GM23248 (cell line): ENCODE measurements around the gene FER. TPM values are rescaled to one million over a fixed set of nuclear protein-coding genes. Genes with fewer than 3 reads are reported as not detected.

Experiments
- DNase-seq: peaks from one replicate; pipeline ENCODE4 v3.0.0-alpha.2; 2015
- H2AFZ ChIP-seq: fragments of 200-600 bp; sonication (generic); 2 replicates; pipeline ENCODE4 v1.6.1; 2016; ENCODE audit warnings: antibody characterized with exemption
- H3F3A ChIP-seq: fragments of 200-600 bp; sonication (generic); 2 replicates; pipeline ENCODE4 v1.6.1; 2016; ENCODE audit warnings: mild to moderate bottlenecking, antibody characterized with exemption, mixed run types; ENCODE audit not compliant: insufficient read depth
- H3K27ac ChIP-seq: fragments of 200-600 bp; sonication (generic); 2 replicates; pipeline ENCODE4 v1.5.1; 2016; ENCODE audit warnings: mild to moderate bottlenecking
- H3K27me3 ChIP-seq: fragments of 200-600 bp; sonication (generic); replicated peaks from 2 replicates; pipeline ENCODE4 v1.6.1; 2016; ENCODE audit warnings: mild to moderate bottlenecking; ENCODE audit not compliant: insufficient read depth
- H3K36me3 ChIP-seq: fragments of 200-600 bp; sonication (generic); 2 replicates; pipeline ENCODE4 v1.6.1; 2016; ENCODE audit warnings: low read depth, mild to moderate bottlenecking
- H3K4me1 ChIP-seq: fragments of 200-600 bp; sonication (generic); 2 replicates; pipeline ENCODE4 v1.6.1; 2016; ENCODE audit warnings: mild to moderate bottlenecking; ENCODE audit not compliant: insufficient read depth
- H3K4me2 ChIP-seq: fragments of 200-600 bp; sonication (generic); one replicate; pipeline ENCODE4 v1.6.1; 2016; ENCODE audit warnings: mild to moderate bottlenecking; ENCODE audit not compliant: unreplicated experiment
- H3K4me3 ChIP-seq: fragments of 200-600 bp; sonication (generic); 2 replicates; pipeline ENCODE4 v1.5.1; 2016; ENCODE audit warnings: mild to moderate bottlenecking
- H3K79me2 ChIP-seq: fragments of 200-600 bp; sonication (generic); 2 replicates; pipeline ENCODE4 v1.6.1; 2016; ENCODE audit warnings: mild to moderate bottlenecking; ENCODE audit not compliant: insufficient read depth
- H3K9ac ChIP-seq: fragments of 200-600 bp; sonication (generic); 2 replicates; pipeline ENCODE4 v1.6.1; 2016; ENCODE audit warnings: mild to moderate bottlenecking
- H3K9me2 ChIP-seq: fragments of 200-600 bp; sonication (generic); 2 replicates; pipeline ENCODE4 v1.6.1; 2016; ENCODE audit warnings: mixed run types, mild to moderate bottlenecking, moderate library complexity; ENCODE audit not compliant: insufficient read depth
- H3K9me3 ChIP-seq: fragments of 200-600 bp; sonication (generic); one replicate; pipeline ENCODE4 v1.6.1; 2017; ENCODE audit warnings: low read depth
- H4K20me1 ChIP-seq: fragments of 200-600 bp; sonication (generic); 2 replicates; pipeline ENCODE4 v1.6.0; 2016; ENCODE audit not compliant: insufficient read depth
- EZH2 ChIP-seq: fragments of 200-600 bp; sonication (generic); IDR thresholded peaks from 2 replicates; pipeline ENCODE4 v1.6.1; 2018; ENCODE audit warnings: antibody characterized with exemption, mild to moderate bottlenecking; ENCODE audit not compliant: insufficient read depth, poor library complexity, severe bottlenecking
- EZH2phosphoT487 ChIP-seq: fragments of 200-600 bp; sonication (generic); IDR thresholded peaks from 2 replicates; pipeline ENCODE4 v1.6.1; 2018; ENCODE audit warnings: antibody characterized with exemption, moderate library complexity, mild to moderate bottlenecking, low read depth; ENCODE audit not compliant: insufficient read depth
- WGBS, 2 experiments: methylation state at CpG; one replicate each; pipeline ENCODE4 v1.1.6; 2015 to 2017; ENCODE audit warnings: low lambda C conversion rate in 2 of 2, low coverage in 1 of 2; ENCODE audit errors: missing lambda C conversion rate in 2 of 2; 5-methylcytosine and 5-hydroxymethylcytosine counted together
- in situ Hi-C: fragments of 300-500 bp; cut with MboI; formaldehyde crosslinking; loops from 2 replicates; pipeline ENCODE4 v1.15.0; 2020
- polyA plus RNA-seq: library from polyadenylated mRNA; unstranded; fragments of >200 nt; fragmentation: Nextera tagmentation; extraction: Ambion mirVana; gene quantifications from 2 replicates; pipeline ENCODE4 v1.2.1, GENCODE V29; 2016
- total RNA-seq: library from RNA; depleted of rRNA; stranded (reverse); fragments of >200 nt; shearing (Covaris generic); gene quantifications from 2 replicates; pipeline ENCODE4 v1.2.3, GENCODE V29; 2014

FER gene
- total and polyA plus RNA-seq, 2 experiments from 2014 or later: 16.6 to 24.9 TPM

GRCh38 chr5:108937221-108937620, 189.5 kb downstream of the FER start:
- WGBS, 2 experiments: 92 to 98% methylated on average over 2 of the region's 2 CpGs
- Histone ChIP-seq H3K27ac (no peak overlapping the region), H3K9me3 (no peaks in the 10 kb centered on the region), H3K36me3 (no peaks in the 10 kb centered on the region; the same call in 1 of the 2 replicates), H3K4me2 (no peak overlapping the region), H3K9me2 (no peaks in the 10 kb centered on the region), H3K27me3 (no peaks in the 10 kb centered on the region), H3K9ac (no peak overlapping the region), H3F3A (no peaks in the 10 kb centered on the region), H2AFZ (no peak overlapping the region), H3K79me2 (0 out of 2 replicates have a peak, but pooled peaks cover 3% of the 10 kb centered on the region), H3K4me1 (no peaks in the 10 kb centered on the region), H3K4me3 (no peak overlapping the region), H4K20me1 (no peaks in the 10 kb centered on the region)
- TF ChIP-seq EZH2: no peak
- TF ChIP-seq EZH2phosphoT487: no peak
- no peak for DNase-seq
- in situ Hi-C loops: no loop called here

GRCh38 chr5:108940506-108940905, 192.8 kb downstream of the FER start:
- in situ Hi-C loops: no loop called here
- Histone ChIP-seq H3K27ac (no peak overlapping the region), H3K4me3 (no peak overlapping the region), H3K27me3 (no peaks in the 10 kb centered on the region), H3K9me3 (no peaks in the 10 kb centered on the region), H2AFZ (no peak overlapping the region), H3F3A (no peaks in the 10 kb centered on the region), H3K36me3 (no peaks in the 10 kb centered on the region), H4K20me1 (no peaks in the 10 kb centered on the region), H3K4me1 (no peaks in the 10 kb centered on the region), H3K9me2 (no peaks in the 10 kb centered on the region), H3K79me2 (no peaks in the 10 kb centered on the region), H3K4me2 (no peak overlapping the region), H3K9ac (no peak overlapping the region)
- no peak for DNase-seq
- 93 to 94% methylated on average over 4 of the region's 4 CpGs for WGBS, 2 experiments
- TF ChIP-seq EZH2: no peak
- no peak for TF ChIP-seq EZH2phosphoT487

GRCh38 chr5:108941746-108942145, 194.0 kb downstream of the FER start:
- H3K4me1 ChIP-seq: no peaks in the 10 kb centered on the region
- in situ Hi-C loops: no loop called here
- no peak overlapping the region for H3K4me3 ChIP-seq
- 89 to 96% methylated on average over 2 of the region's 2 CpGs for WGBS, 2 experiments
- H3K27ac ChIP-seq: no peak overlapping the region
- DNase-seq: no peak
- no peaks in the 10 kb centered on the region for H3K79me2 ChIP-seq
- H3K36me3 ChIP-seq: no peaks in the 10 kb centered on the region; the same call in 1 of the 2 replicates
- no peaks in the 10 kb centered on the region for H3F3A ChIP-seq
- H4K20me1 ChIP-seq: no peaks in the 10 kb centered on the region
- TF ChIP-seq EZH2 (no peak), EZH2phosphoT487 (no peak)
- H3K9ac ChIP-seq: no peak overlapping the region
- no peak overlapping the region for H3K4me2 ChIP-seq
- no peaks in the 10 kb centered on the region for H3K27me3 ChIP-seq
- no peaks in the 10 kb centered on the region for H3K9me2 ChIP-seq
- H2AFZ ChIP-seq: no peak overlapping the region
- no peaks in the 10 kb centered on the region for H3K9me3 ChIP-seq

DNA sequence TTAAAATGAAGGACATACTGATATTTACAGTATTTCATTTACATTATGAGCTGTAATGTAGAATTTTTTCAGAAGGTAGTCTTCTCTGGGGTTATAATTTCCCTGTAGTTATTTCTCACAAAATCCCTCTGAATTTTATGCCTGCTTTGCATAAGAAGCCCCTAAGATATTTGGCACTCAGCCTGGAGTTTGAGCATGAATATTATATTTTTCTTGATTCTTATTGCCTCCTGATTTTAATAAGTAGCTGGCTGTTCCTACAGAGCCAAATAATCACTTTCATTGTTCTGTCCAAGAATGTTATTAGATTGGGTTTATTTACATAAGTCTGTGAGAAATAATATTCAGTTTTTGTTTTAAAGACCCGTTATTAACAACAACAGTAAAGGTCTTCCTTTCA, 195.0 kb downstream of the FER start:
- in situ Hi-C loops: no loop called here
- Histone ChIP-seq H3K79me2 (no peaks in the 10 kb centered on the region), H2AFZ (no peak overlapping the region), H3K9ac (no peak overlapping the region), H3F3A (no peaks in the 10 kb centered on the region), H3K4me1 (no peaks in the 10 kb centered on the region; the same call in 1 of the 2 replicates), H4K20me1 (no peaks in the 10 kb centered on the region), H3K36me3 (no peaks in the 10 kb centered on the region; the same call in 1 of the 2 replicates), H3K9me3 (no peaks in the 10 kb centered on the region), H3K4me3 (no peak overlapping the region), H3K27ac (no peak overlapping the region), H3K4me2 (no peak overlapping the region), H3K9me2 (no peaks in the 10 kb centered on the region), H3K27me3 (no peaks in the 10 kb centered on the region)
- no peak for DNase-seq
- TF ChIP-seq EZH2 (no peak), EZH2phosphoT487 (no peak)
- WGBS, 2 experiments: 56 to 69% methylated on average over 1 of the region's 1 CpG

- WGBS, 2 experiments: 47 to 48% methylated on average over 3 of the region's 3 CpGs
- Histone ChIP-seq H3K36me3 (no peaks in the 10 kb centered on the region; the same call in 1 of the 2 replicates), H3K4me1 (no peaks in the 10 kb centered on the region; the same call in 1 of the 2 replicates), H3K27me3 (no peaks in the 10 kb centered on the region), H3K9ac (no peak overlapping the region), H3K9me3 (no peaks in the 10 kb centered on the region), H3K27ac (no peak overlapping the region), H3K79me2 (no peaks in the 10 kb centered on the region), H3K4me2 (no peak overlapping the region), H3F3A (no peaks in the 10 kb centered on the region), H4K20me1 (no peaks in the 10 kb centered on the region), H3K9me2 (no peaks in the 10 kb centered on the region), H2AFZ (no peak overlapping the region), H3K4me3 (no peak overlapping the region)
- TF ChIP-seq EZH2 (no peak), EZH2phosphoT487 (no peak)
- DNase-seq: no peak
- in situ Hi-C loops: no loop called here
These were observed 197.4 kb downstream of the FER start for GRCh38 chr5:108945094-108945493.
